GM20000 (cell line): Measurements from ENCODE around the gene KASH5.

Experiments
- DNase-seq: peaks from one replicate; pipeline ENCODE4 v3.0.0; 2012; ENCODE audit warnings: low spot score
- CTCF ChIP-seq: IDR thresholded peaks from 2 replicates; pipeline ENCODE4 v1.5.1; 2012; ENCODE audit warnings: mild to moderate bottlenecking, control low read depth; ENCODE audit errors: extremely low read depth, missing control alignments

KASH5 gene

GRCh38 chr19:49419173-49419572 lies 31.1 kb downstream of the KASH5 start:
- TF ChIP-seq CTCF, result no peak
- no peak for DNase-seq

GRCh38 chr19:49420227-49420626 lies 32.2 kb downstream of the KASH5 start:
- TF ChIP-seq CTCF, result no peak

GRCh38 chr19:49421039-49421877 lies 33.2 kb downstream of the KASH5 start:
- DNase-seq, result peak; percentile 65
- no peak for TF ChIP-seq CTCF

More at GRCh38 chr19:49420227-49420626, 32.2 kb downstream of the KASH5 start:
- no peak for DNase-seq

GRCh38 chr19:49421878-49422202 lies 33.8 kb downstream of the KASH5 start:
- no peak for DNase-seq
- TF ChIP-seq CTCF, result no peak

GRCh38 chr19:49422407-49423070 lies 34.5 kb downstream of the KASH5 start:
- peak; percentile 43 for TF ChIP-seq CTCF
- DNase-seq, result peak; percentile 68

- DNase-seq, result no peak
- TF ChIP-seq CTCF, result no peak
These were observed 35.3 kb downstream of the KASH5 start, which contains the start of gene PTH2 for GRCh38 chr19:49423071-49423984. Gene PTH2, minus strand, starts transcription at chr19:49423441. Its CDS starts 102 bp downstream, at chr19:49423339.

- DNase-seq, result no peak
- no peak for TF ChIP-seq CTCF
These were observed 35.9 kb downstream of the KASH5 start for GRCh38 chr19:49423985-49424303.
